Measurements from ENCODE around the gene LGALS3BP. TPM values are rescaled to one million over a fixed set of nuclear protein-coding genes. Genes with fewer than 3 reads are reported as not detected.

Gene LGALS3BP
- total and polyA plus RNA-seq, 2 of the 8 experiments (the other 6 are each of a cell fraction or from before 2014, with no cell fraction given), result 56.1 to 61.6 TPM

- H3K56ac ChIP-seq (replicated peaks; ENCODE audit: insufficient read length, low read depth, low read length), result no peak overlapping the region
- 89% methylated on average over 26 of the region's 30 CpGs; no CpG with 5 or more reads in 1 of the 2 experiments for WGBS, 2 experiments (ENCODE audit: extremely low coverage in 1 of 2, insufficient coverage in 1 of 2, insufficient read length in 1 of 2, insufficient replicate concordance in 2 of 2, low coverage in 1 of 2, low lambda C conversion rate in 2 of 2, missing lambda C conversion rate in 1 of 2)
- H3K18ac ChIP-seq (ENCODE audit: extremely low read depth, low read length), result peak overlapping the region; percentile 48; the same call in 1 of the 2 replicates
- H3K4me2 ChIP-seq (ENCODE audit: insufficient read depth in 1 of 2, low read depth in 2 of 2, low read length in 2 of 2), result no peak overlapping the region; a peak in 1 of 4 replicates
- H4K91ac ChIP-seq (replicated peaks; ENCODE audit: insufficient read length, low read length), result no peak overlapping the region
- H3K27me3 ChIP-seq (replicated peaks in 1 of 4; ENCODE audit: control insufficient read depth in 3 of 4, extremely low read depth in 1 of 4, insufficient read depth in 3 of 4, low read length in 3 of 4), result no peaks in the 10 kb centered on the region
- no peaks in the 10 kb centered on the region for H3K23me2 ChIP-seq (ENCODE audit: low read depth, low read length)
- 0 out of 2 replicates have a peak overlapping the region, but pooled peaks have one; percentile 16 for H2BK15ac ChIP-seq (ENCODE audit: low read length)
- H3K79me2 ChIP-seq (ENCODE audit: control insufficient read depth in 1 of 2, insufficient read depth in 2 of 2, low read length in 2 of 2), result no peaks in the 10 kb centered on the region; a peak in 1 of 4 replicates
- H2BK5ac ChIP-seq (ENCODE audit: low read depth, low read length), result peak overlapping the region; percentile 71; the same call in 1 of the 2 replicates
- H3K4me1 ChIP-seq (replicated peaks in 1 of 4; ENCODE audit: control insufficient read depth in 3 of 4, insufficient read depth in 4 of 4, low read length in 3 of 4), result peaks cover 0 to 13% (median 8%) of the 10 kb centered on the region in 4 experiments; a peak in 5 of 7 replicates
- no peaks in the 10 kb centered on the region for H3K79me1 ChIP-seq (ENCODE audit: low read depth, low read length)
- DNase-seq (ENCODE audit: low read depth in 1 of 2, low spot score in 2 of 2), result no peak
- no peak overlapping the region for H3K14ac ChIP-seq (ENCODE audit: insufficient read length)
- FAIRE-seq, result no peak
- H4K8ac ChIP-seq (ENCODE audit: extremely low read depth, insufficient read depth, low read length), result no peak overlapping the region; the same call in 1 of the 2 replicates
- H3K23ac ChIP-seq (ENCODE audit: insufficient read length), result no peak overlapping the region
- ChIA-PET CTCF (ENCODE audit: partially characterized antibody) (interaction anchor here (0.7 to 5.4 kb wide), 8 partner anchors 9 to 109 kb away, joined by 3 to 35 read pairs (median 3); no protein-coding TSS in a partner anchor), POLR2A (ENCODE audit: partially characterized antibody) (interaction anchor here (1.0 to 1.2 kb wide), 2 partner anchors 133 to 135 kb away, joined by 3 read pairs; partner anchors contain the start of gene USP36)
- no peak overlapping the region for H3K27ac ChIP-seq (ENCODE audit: low read depth, low read length)
- H2BK20ac ChIP-seq (ENCODE audit: low read length), result no peak overlapping the region
- H2BK12ac ChIP-seq (ENCODE audit: low read depth, low read length), result peak overlapping the region; percentile 27; the same call in 1 of the 2 replicates
- no peak overlapping the region for H2BK120ac ChIP-seq (replicated peaks; ENCODE audit: low read depth, low read length)
- H3K9ac ChIP-seq (replicated peaks in 1 of 4; ENCODE audit: extremely low read depth in 1 of 4, low read depth in 3 of 4, low read length in 3 of 4), result no peak overlapping the region
- TF ChIP-seq POLR2AphosphoS5 (IDR thresholded peaks at IDR 0.05; ENCODE audit: low read depth, low read length) (peak; percentile 16; the same call in 1 of the 2 replicates), CREB1 (IDR thresholded peaks at IDR 0.05) (0 out of 2 replicates have a peak, but pooled peaks have one; percentile 14), TEAD4 (IDR thresholded peaks at IDR 0.05; ENCODE audit: low read depth, low read length) (no peak), YY1 (IDR thresholded peaks at IDR 0.05; ENCODE audit: low read depth, low read length) (0 out of 2 replicates have a peak, but pooled peaks have one; percentile 24)
- H3K36me3 ChIP-seq (ENCODE audit: control insufficient read depth in 2 of 4, insufficient read depth in 4 of 4, low read length in 3 of 4), result no peaks in the 10 kb centered on the region; a peak in 2 of 8 replicates
- H2AFZ ChIP-seq (ENCODE audit: low read length), result no peak overlapping the region
- no peak overlapping the region for H4K5ac ChIP-seq (ENCODE audit: insufficient read length, low read depth, low read length)
- no peak overlapping the region for H3K4ac ChIP-seq (replicated peaks; ENCODE audit: insufficient read length, low read depth, low read length)
- H3K9me3 ChIP-seq (ENCODE audit: insufficient read depth in 2 of 2, low read depth in 1 of 2, low read length in 1 of 2), result no peaks in the 10 kb centered on the region
- H3K4me3 ChIP-seq (ENCODE audit: extremely low read depth in 1 of 4, insufficient read depth in 2 of 4, low read depth in 3 of 4, low read length in 4 of 4), result no peak overlapping the region
- peaks cover 0 to 5% of the 10 kb centered on the region in 2 experiments for H4K20me1 ChIP-seq (replicated peaks in 1 of 2; ENCODE audit: control insufficient read depth in 1 of 2, insufficient read depth in 2 of 2, low read length in 2 of 2)
- peak overlapping the region; percentile 75; the same call in 1 of the 2 replicates for H2AK5ac ChIP-seq (ENCODE audit: low read depth, low read length)
Observed at GRCh38 chr17:78974635-78975591, 4.8 kb downstream of the LGALS3BP start.

Data from H1 (cell line).